Esophagus squamous epithelium (tissue), 5 donors: Measurements from ENCODE around the gene RET. TPM values are rescaled to one million over a fixed set of nuclear protein-coding genes. Genes with fewer than 3 reads are reported as not detected.

Source experiments
- DNase-seq: peaks from one replicate; lab custom pipeline; 2025; lab: John Stamatoyannopoulos, UW
- H3K27ac ChIP-seq, 4 donors: fragments of 200-600 bp; sonication (generic); one replicate each; pipeline ENCODE4 v1.5.1; 2016 to 2019; ENCODE audit warnings: mild to moderate bottlenecking in 1 of 4
- H3K27me3 ChIP-seq, 4 donors: fragments of 200-600 bp; sonication (generic); 1 replicate in 3 of 4; 2 replicates in 1 of 4; pipeline versions ENCODE4 v1.5.1 to v1.6.0; 2017 to 2021; ENCODE audit warnings: antibody characterized with exemption in 1 of 4
- H3K36me3 ChIP-seq, 3 donors: fragments of 200-600 bp; sonication (generic); one replicate each; pipeline ENCODE4 v1.5.1; 2016 to 2019
- H3K4me1 ChIP-seq, 3 donors: fragments of 200-600 bp; sonication (generic); one replicate each; pipeline ENCODE4 v1.5.1; 2017 to 2019
- H3K4me3 ChIP-seq, 4 donors: fragments of 200-600 bp; sonication (generic); 1 replicate in 3 of 4; 2 replicates in 1 of 4; pipeline ENCODE4 v1.5.1; 2016 to 2019; ENCODE audit warnings: mild to moderate bottlenecking in 2 of 4, moderate library complexity in 1 of 4
- H3K9me3 ChIP-seq, 3 donors: fragments of 200-600 bp; sonication (generic); one replicate each; pipeline ENCODE4 v1.5.1; 2016 to 2019
- CTCF ChIP-seq, 6 experiments: fragments of 450-650 bp in 4 of 6; fragments of 200-600 bp in 2 of 6; sonication (generic) in 2 of 6; IDR thresholded peaks; one replicate each; pipeline ENCODE4 v1.5.1; 2016 to 2019; ENCODE audit warnings: antibody characterized with exemption in 6 of 6, mild to moderate bottlenecking in 4 of 6, moderate library complexity in 4 of 6
- POLR2A ChIP-seq, 4 donors: fragments of 450-650 bp; IDR thresholded peaks; one replicate each; pipeline ENCODE4 v1.6.1; 2017; ENCODE audit warnings: antibody characterized with exemption in 4 of 4, mild to moderate bottlenecking in 4 of 4, moderate library complexity in 3 of 4
- WGBS, 2 donors: methylation state at CpG; one replicate each; pipeline ENCODE4 v1.1.5; 2018; 5-methylcytosine and 5-hydroxymethylcytosine counted together
- intact Hi-C: fragments of 100-400 bp; cut with DNase I; formaldehyde crosslinking; loops from one replicate; pipeline ENCODE4 v1.15.0; 2022
- total RNA-seq, 4 donors: library from RNA; depleted of rRNA; stranded (reverse); fragments of >200 nt; gene quantifications; one replicate each; pipeline ENCODE4 v1.1.0, GENCODE V29; 2016
- donor health status: DM: yes; HTN: yes; CAD: no.

The RET gene
- total RNA-seq, 4 donors from 2014 or later: 0.04 to 0.19 (median 0.11) TPM

- Histone ChIP-seq H3K36me3 (no peaks in the 10 kb centered on the region), H3K4me3 (no peak overlapping the region), H3K4me1 (no peaks in the 10 kb centered on the region), H3K27ac (no peak overlapping the region), H3K9me3 (peaks cover 0 to 9% (median 0%) of the 10 kb centered on the region in 3 donors), H3K27me3 (no peaks in the 10 kb centered on the region)
- no peak for DNase-seq
- intact Hi-C loops: no loop called here
- 38 to 43% methylated on average over 4 of the region's 4 CpGs for whole genome bisulfite sequencing, 2 donors
- no peak for TF ChIP-seq POLR2A (IDR thresholded peaks at IDR 0.05)
- no peak for TF ChIP-seq CTCF (IDR thresholded peaks at IDR 0.05)
Measured at GRCh38 chr10:43035800-43036199, 41.1 kb upstream of the RET start.

- no peaks in the 10 kb centered on the region for H3K4me1 ChIP-seq
- intact Hi-C loops: no loop called here
- DNase-seq: no peak
- WGBS, 2 donors: 79 to 80% methylated on average over 10 to 12 of the region's 16 CpGs
- H3K36me3 ChIP-seq: no peaks in the 10 kb centered on the region
- TF ChIP-seq POLR2A (IDR thresholded peaks at IDR 0.05) (no peak), CTCF (IDR thresholded peaks at IDR 0.05) (no peak)
- no peak overlapping the region for H3K4me3 ChIP-seq
- H3K27ac ChIP-seq: no peak overlapping the region
- peaks cover 0 to 9% (median 0%) of the 10 kb centered on the region in 3 donors for H3K9me3 ChIP-seq
- no peaks in the 10 kb centered on the region for H3K27me3 ChIP-seq
Measured at GRCh38 chr10:43036481-43037428, 40.1 kb upstream of the RET start.

- 70 to 80% methylated on average over 6 of the region's 6 CpGs for WGBS, 2 donors
- Histone ChIP-seq H3K4me1 (no peaks in the 10 kb centered on the region), H3K36me3 (no peaks in the 10 kb centered on the region), H3K4me3 (no peak overlapping the region), H3K9me3 (peaks cover 0 to 9% (median 0%) of the 10 kb centered on the region in 3 donors), H3K27me3 (no peaks in the 10 kb centered on the region), H3K27ac (no peak overlapping the region)
- intact Hi-C loops: no loop called here
- no peak for TF ChIP-seq POLR2A (IDR thresholded peaks at IDR 0.05)
- no peak for TF ChIP-seq CTCF (IDR thresholded peaks at IDR 0.05)
- no peak for DNase-seq
Measured at GRCh38 chr10:43037440-43037839, 39.4 kb upstream of the RET start.

GRCh38 chr10:43037942-43038782, 38.7 kb upstream of the RET start:
- H3K9me3 ChIP-seq: peaks cover 0 to 3% (median 0%) of the 10 kb centered on the region in 3 donors
- 74 to 100% methylated on average over 1 to 7 of the region's 14 CpGs for WGBS, 2 donors
- H3K4me1 ChIP-seq: no peaks in the 10 kb centered on the region
- no peak overlapping the region for H3K27ac ChIP-seq
- H3K27me3 ChIP-seq: no peaks in the 10 kb centered on the region
- H3K4me3 ChIP-seq: no peak overlapping the region
- intact Hi-C loops: no loop called here
- no peak for TF ChIP-seq CTCF (IDR thresholded peaks at IDR 0.05)
- TF ChIP-seq POLR2A (IDR thresholded peaks at IDR 0.05): no peak
- DNase-seq: no peak
- H3K36me3 ChIP-seq: no peaks in the 10 kb centered on the region
